NCI-H1436 treated with DMSO at 0.1 percent for 48 hours (cell line): ENCODE data around the gene CNOT3.
"Not testable (repeated sequence)": the region's sequence is repeated elsewhere in the genome, so short reads cannot be mapped to it uniquely, and the experiment has no call there.

Experiments used
- DNase-seq: peaks from one replicate; lab custom pipeline; 2025; lab: John Stamatoyannopoulos, UW

CNOT3 gene

DNA sequence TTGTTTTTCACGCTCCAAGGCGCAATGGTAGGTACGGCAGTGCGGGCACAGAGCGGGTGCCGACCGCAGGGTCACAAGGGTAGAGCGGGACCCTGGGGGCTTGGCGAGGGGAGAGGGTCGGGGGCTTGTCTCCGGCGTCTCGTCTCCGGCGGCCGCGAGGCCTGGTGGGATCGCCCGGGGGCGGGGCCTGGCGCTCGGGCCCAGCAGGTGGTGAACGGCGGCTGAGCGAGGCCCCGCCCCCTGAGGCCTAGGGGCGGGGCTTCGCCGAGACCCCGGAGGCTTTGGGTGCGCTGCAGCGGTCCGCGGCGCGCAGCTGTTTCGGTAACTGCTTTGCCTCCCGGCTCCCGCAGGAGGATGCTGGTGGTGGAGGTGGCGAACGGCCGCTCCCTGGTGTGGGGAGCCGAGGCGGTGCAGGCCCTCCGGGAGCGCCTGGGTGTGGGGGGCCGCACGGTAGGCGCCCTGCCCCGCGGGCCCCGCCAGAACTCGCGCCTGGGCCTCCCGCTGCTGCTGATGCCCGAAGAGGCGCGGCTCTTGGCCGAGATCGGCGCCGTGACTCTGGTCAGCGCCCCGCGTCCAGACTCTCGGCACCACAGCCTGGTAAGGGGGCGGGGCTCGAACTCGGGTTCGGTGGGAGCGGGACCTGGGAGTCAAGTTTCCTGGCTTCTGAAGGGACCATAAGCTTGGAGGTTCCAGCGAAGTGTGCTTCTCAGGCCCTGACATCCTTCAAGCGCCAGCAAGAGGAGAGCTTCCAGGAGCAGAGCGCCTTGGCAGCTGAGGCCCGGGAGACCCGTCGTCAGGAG is 53.6 kb downstream of the CNOT3 start, which contains the start of gene TSEN34:
TSS of gene TSEN34 (plus strand) at position 298 of the 800 bp plus-strand sequence. CDS start at position 355, 57 bp downstream.
- DNase-seq: peak; percentile 67

DNA sequence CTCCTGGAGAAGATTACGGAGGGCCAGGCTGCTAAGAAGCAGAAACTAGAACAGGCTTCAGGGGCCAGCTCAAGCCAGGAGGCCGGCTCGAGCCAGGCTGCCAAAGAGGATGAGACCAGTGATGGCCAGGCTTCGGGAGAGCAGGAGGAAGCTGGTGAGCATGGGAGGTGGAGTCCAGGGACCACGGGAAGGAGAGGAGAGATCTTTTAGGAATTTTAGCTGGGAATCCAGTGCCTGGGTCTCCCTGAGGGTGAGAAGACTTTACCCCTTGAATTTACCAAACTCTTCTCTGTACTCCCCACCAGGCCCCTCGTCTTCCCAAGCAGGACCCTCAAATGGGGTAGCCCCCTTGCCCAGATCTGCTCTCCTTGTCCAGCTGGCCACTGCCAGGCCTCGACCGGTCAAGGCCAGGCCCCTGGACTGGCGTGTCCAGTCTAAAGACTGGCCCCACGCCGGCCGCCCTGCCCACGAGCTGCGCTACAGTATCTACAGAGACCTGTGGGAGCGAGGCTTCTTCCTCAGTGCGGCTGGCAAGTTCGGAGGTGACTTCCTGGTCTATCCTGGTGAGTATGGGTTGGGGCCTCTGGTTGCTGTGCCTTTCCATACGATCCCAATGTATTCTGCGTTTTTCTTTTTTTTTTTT is 54.4 kb downstream of the CNOT3 start:
- no peak for DNase-seq

DNA sequence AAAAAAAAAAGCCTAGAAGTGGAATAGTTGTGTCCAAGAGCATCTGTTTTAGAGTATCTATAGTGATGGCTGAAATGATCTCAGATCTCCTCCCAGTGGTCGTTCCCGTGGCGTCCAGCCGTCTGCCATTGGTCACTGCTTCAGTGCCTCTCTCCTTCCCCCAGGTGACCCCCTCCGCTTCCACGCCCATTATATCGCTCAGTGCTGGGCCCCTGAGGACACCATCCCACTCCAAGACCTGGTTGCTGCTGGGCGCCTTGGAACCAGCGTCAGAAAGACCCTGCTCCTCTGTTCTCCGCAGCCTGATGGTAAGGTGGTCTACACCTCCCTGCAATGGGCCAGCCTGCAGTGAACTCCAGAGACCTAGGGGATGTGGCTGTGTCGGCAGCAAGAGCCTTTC is 55.4 kb downstream of the CNOT3 start:
- no peak for DNase-seq

DNA sequence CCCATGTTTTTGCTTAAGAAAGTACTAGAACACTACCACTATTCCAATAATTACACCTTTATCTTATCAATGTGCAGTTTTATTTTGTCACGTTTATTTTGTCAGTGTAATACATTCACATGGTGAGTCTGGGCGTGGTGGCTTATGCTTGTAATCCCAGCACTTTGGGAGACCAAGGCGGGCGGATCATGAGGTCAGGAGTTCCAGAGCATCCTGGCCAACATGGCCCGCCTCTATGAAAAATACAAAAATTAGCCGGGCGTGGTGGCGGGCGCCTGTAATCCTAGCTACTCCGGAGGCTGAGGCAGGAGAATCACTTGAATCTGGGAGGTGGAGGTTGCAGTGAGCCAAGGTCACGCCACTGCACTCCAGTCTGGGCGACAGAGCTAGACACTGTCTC is 56.9 kb downstream of the CNOT3 start:
- DNase-seq: not testable (repeated sequence)

DNA sequence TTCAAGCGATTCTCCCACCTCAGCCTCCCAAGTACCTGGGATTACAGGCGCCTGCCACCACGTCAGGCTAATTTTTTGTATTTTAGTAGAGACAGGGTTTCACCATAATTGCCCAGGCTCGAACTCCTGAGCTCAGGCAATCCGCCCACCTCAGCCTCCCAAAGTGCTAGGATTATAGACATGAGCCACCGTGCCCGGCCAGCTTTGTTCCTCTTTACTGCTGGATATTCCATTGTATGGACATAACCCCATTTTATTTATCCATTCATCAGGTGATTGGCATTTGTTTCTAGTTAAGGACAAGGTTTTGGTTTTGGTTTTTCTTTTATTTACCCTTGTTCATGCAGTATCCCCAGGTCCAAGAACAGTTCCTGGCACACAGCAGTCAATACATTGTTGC is 59.0 kb downstream of the CNOT3 start:
- no peak for DNase-seq

DNA sequence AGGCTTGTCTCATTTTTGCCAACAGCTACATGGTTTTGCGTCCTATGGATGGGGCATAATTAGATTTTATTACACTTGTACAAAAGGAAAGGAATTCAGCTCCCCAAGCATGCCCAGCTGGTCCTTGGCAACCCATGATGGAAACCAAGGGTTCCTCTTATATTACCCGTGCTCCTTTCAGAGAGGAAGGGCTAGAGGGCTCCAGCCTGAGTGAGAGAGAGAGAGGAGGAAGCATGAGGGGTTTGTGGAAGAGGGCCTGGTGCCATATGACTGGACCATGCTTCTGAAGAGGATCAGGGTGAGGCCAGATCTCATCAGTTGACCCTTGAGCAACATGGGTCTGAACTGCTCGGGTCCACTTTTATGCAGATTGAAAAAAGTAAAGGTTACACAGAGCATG is 59.6 kb downstream of the CNOT3 start:
- no peak for DNase-seq

DNA sequence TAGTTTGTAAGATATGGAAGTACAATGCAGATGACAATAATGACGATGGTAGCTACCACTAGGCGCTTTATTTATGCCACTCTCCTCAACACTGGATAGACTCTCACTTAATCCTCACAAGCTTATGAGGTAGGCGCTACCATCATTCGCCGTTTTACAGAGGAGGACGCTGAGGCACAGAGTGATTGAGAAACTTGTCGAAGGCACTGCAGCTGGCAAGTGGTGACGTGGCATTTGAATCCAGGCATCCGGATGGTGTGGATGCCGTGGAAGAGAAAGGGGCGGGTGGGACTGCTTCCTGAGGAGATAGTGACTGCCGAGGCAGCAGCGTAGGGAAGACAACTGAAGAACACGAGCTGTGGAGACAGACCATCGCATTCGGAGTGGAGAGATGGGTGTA is 61.8 kb downstream of the CNOT3 start:
- no peak for DNase-seq

DNA sequence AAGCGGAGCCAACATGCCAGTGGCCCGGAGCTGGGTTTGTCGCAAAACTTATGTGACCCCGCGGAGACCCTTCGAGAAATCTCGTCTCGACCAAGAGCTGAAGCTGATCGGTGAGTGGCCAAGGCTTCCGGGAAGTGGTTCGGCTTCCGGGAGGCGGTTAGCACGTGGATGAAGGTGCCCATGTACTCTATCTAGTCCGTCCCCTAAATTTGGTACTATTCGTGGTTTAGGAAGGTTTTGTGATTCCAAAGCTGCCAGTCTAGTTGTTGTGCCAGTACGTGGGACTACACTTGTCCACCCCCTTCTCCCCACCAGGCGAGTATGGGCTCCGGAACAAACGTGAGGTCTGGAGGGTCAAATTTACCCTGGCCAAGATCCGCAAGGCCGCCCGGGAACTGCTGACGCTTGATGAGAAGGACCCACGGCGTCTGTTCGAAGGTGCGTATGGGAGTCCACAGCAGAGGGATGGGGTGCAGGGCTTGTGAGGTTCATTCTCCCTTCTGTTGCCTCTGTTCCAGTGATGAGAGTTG is 63.7 kb downstream of the CNOT3 start:
- no peak for DNase-seq

DNA sequence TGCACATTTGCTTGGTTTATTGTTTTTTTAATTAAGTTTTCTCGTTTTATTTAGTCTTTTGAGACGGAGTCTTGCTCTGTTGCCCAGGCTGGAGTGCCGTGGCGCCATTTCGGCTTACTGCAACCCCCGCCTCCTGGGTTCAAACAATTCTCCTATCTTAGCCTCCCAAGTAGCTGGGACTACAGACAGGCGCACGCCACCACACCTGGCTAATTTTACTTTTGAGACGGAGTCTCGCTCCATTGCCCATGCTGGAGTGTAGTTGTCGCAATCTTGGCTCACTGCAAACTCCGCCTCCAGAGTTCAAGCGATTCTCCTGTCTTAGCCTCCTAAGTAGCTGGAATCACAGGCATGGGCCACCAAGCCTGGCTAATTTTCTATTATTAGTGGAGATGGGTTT is 64.4 kb downstream of the CNOT3 start:
- no peak for DNase-seq

DNA sequence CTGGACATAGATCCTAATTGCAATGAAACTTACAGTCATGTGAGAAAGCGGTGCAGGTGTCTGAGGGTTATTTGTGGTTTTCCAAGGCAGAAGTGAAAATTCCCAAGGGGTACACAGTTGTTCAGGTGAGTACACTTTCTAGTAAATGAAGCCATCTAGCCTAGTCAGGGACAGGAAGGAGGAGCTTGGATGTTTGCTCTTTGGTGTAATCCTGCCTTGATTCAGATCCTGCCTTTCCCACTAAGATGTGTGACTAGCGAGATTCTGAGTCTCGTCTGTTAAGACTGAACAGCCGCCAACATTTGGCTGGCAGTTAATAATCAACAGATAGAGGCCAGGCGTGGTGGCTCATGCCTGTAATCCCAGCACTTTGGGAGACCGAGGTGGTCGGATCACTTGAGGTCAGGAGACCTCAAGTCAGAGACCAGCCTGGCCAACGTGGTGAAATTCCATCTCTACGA is 65.6 kb downstream of the CNOT3 start:
- DNase-seq: no peak

DNA sequence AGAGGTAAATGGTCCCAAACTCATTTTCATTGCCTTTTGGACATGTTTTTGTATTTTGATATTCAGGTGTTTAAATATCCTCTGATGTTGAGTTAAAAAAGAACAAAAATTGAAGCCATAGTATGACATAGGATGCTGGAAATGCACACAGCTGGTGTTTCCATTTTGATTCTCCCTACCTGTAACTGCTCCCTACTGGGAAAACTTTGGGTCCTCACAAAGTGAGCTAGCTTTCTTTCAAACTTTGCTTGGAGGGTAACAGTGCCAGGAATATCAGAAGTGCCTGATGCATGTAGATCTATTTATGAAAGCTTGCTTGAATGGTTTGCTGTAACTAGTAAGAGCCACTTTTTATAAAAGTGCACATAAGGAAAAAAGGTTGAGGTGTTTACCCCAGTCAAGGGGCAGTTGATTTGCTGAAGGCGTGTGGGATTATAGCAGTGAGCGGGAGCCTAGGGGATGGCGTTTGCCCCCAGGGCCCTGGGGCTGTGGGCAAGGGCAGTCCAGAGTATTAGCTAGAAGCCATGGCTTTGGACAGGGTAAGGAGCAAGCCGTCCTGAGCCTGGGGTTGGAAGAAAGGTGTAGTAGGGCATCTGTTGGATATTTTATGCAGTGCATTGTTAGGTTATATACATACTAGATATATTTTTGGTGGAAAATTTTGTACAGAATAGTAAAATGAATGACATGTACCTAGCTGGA is 67.4 kb downstream of the CNOT3 start:
- DNase-seq: no peak
